MCF 10A (cell line): Measurements from ENCODE around the gene ANKRD23. TPM values are rescaled to one million over a fixed set of nuclear protein-coding genes. Genes with fewer than 3 reads are reported as not detected.

Source experiments
- BruUV-seq: library from RNA; stranded (reverse); fragments of 400-500 nt; replicated peaks from 2 replicates; lab custom pipeline; 2021; lab: Mats Ljungman, UMichigan
- CTCF ChIA-PET: fragments of 300-600 bp; sonication (Branson Sonifier 250); formaldehyde crosslinking; extraction: SDS; loops from one replicate; lab custom pipeline; 2021; ENCODE audit warnings: antibody characterized with exemption, inconsistent platforms; lab: Yijun Ruan, JAX
- POLR2A ChIA-PET: fragments of 300-600, 350-650 bp; sonication (Branson Sonifier 250); formaldehyde crosslinking; extraction: SDS; loops from one replicate; lab custom pipeline; 2020; ENCODE audit warnings: antibody characterized with exemption, inconsistent platforms; lab: Yijun Ruan, JAX
- DNase-seq: peaks from one replicate; pipeline ENCODE4 v3.0.0-alpha.2; 2018; ENCODE audit not compliant: unreplicated experiment
- H3K27ac Mint-ChIP-seq: one replicate; pipeline ENCODE4 v1.8.0; 2022; ENCODE audit warnings: mild to moderate bottlenecking, low read depth, mixed read lengths; ENCODE audit not compliant: unreplicated experiment
- H3K27me3 Mint-ChIP-seq: one replicate; pipeline ENCODE4 v1.8.0; 2022; ENCODE audit warnings: mixed read lengths; ENCODE audit not compliant: insufficient read depth, unreplicated experiment
- H3K36me3 Mint-ChIP-seq: one replicate; pipeline ENCODE4 v1.8.0; 2022; ENCODE audit warnings: mild to moderate bottlenecking, moderate library complexity, mixed read lengths; ENCODE audit not compliant: insufficient read depth, unreplicated experiment
- H3K4me1 Mint-ChIP-seq: one replicate; pipeline ENCODE4 v1.8.0; 2022; ENCODE audit warnings: mixed read lengths; ENCODE audit not compliant: insufficient read depth, unreplicated experiment
- H3K4me3 Mint-ChIP-seq: one replicate; pipeline ENCODE4 v1.8.0; 2022; ENCODE audit warnings: mild to moderate bottlenecking, moderate library complexity, mixed read lengths; ENCODE audit not compliant: unreplicated experiment
- H3K9me3 Mint-ChIP-seq: one replicate; pipeline ENCODE4 v1.8.0; 2022; ENCODE audit warnings: mixed read lengths; ENCODE audit not compliant: unreplicated experiment
- CTCF ChIP-seq: fragments of 200-600 bp; IDR thresholded peaks from one replicate; pipeline ENCODE4 v1.8.0; 2022; ENCODE audit warnings: antibody characterized with exemption, mild to moderate bottlenecking; ENCODE audit not compliant: unreplicated experiment
- intact Hi-C: fragments of 100-400 bp; cut with micrococcal nuclease; formaldehyde crosslinking; loops from 2 replicates; pipeline ENCODE4 v1.14.1; 2022
- total RNA-seq: library from RNA; stranded (reverse); gene quantifications from 2 replicates; pipeline ENCODE4 v1.2.3, GENCODE V29; 2022

ANKRD23 gene
- total RNA-seq, 1 experiment from 2014 or later = 3.4 TPM

- Mint-ChIP-seq H3K4me1 (peaks cover 23% of the 10 kb centered on the region), H3K4me3 (no peak overlapping the region), H3K27ac (no peak overlapping the region), H3K36me3 (no peaks in the 10 kb centered on the region), H3K27me3 (no peaks in the 10 kb centered on the region), H3K9me3 (no peaks in the 10 kb centered on the region)
- intact Hi-C loops = no loop called here
- POLR2A ChIA-PET = interaction anchor here (1.6 kb wide), 1 partner anchor 9 kb away, joined by 4 read pairs; no protein-coding TSS in a partner anchor
- TF ChIP-seq CTCF = no peak
- CTCF ChIA-PET = interaction anchor here (3.4 to 3.5 kb wide), 2 partner anchors 14 to 68 kb away, joined by 10 to 19 read pairs; no protein-coding TSS in a partner anchor
- no TSS peak for BruUV-seq
- DNase-seq = no peak
Measured at GRCh38 chr2:96882906-96883305, 39.1 kb upstream of the ANKRD23 start.

- intact Hi-C loops = no loop called here
- Mint-ChIP-seq H3K9me3 (no peaks in the 10 kb centered on the region), H3K36me3 (no peaks in the 10 kb centered on the region), H3K4me3 (no peak overlapping the region), H3K4me1 (peaks cover 19% of the 10 kb centered on the region), H3K27me3 (no peaks in the 10 kb centered on the region), H3K27ac (no peak overlapping the region)
- ChIA-PET CTCF (no interaction called here), POLR2A (interaction anchor here (1.6 kb wide), 1 partner anchor 9 kb away, joined by 4 read pairs; no protein-coding TSS in a partner anchor)
- BruUV-seq = no TSS peak
- no peak for DNase-seq
- TF ChIP-seq CTCF = no peak
Measured at GRCh38 chr2:96882230-96882629, 38.4 kb upstream of the ANKRD23 start.

- CTCF ChIA-PET = interaction anchor here (0.6 kb wide), 1 partner anchor 58 kb away, joined by 3 read pairs; no protein-coding TSS in a partner anchor
- Mint-ChIP-seq H3K4me3 (no peak overlapping the region), H3K27me3 (no peaks in the 10 kb centered on the region), H3K4me1 (peaks cover 17% of the 10 kb centered on the region), H3K36me3 (no peaks in the 10 kb centered on the region), H3K27ac (no peak overlapping the region), H3K9me3 (no peaks in the 10 kb centered on the region)
- no TSS peak for BruUV-seq
- intact Hi-C loops = no loop called here
- POLR2A ChIA-PET = interaction anchor here (1.6 kb wide), 1 partner anchor 10 kb away, joined by 4 read pairs; no protein-coding TSS in a partner anchor
- TF ChIP-seq CTCF = no peak
- no peak for DNase-seq
Measured at GRCh38 chr2:96881349-96882195, 37.8 kb upstream of the ANKRD23 start.

- Mint-ChIP-seq H3K4me1 (peaks cover 10% of the 10 kb centered on the region), H3K27ac (no peak overlapping the region), H3K27me3 (no peaks in the 10 kb centered on the region), H3K4me3 (no peak overlapping the region), H3K36me3 (no peaks in the 10 kb centered on the region), H3K9me3 (no peaks in the 10 kb centered on the region)
- no peak for TF ChIP-seq CTCF
- DNase-seq = no peak
- intact Hi-C loops = no loop called here
- ChIA-PET POLR2A (no interaction called here), CTCF (interaction anchor here (0.6 kb wide), 1 partner anchor 59 kb away, joined by 3 read pairs; no protein-coding TSS in a partner anchor)
- BruUV-seq = no TSS peak
Measured at GRCh38 chr2:96880891-96881273, 37.1 kb upstream of the ANKRD23 start.
